HG02610 (cell line): Measurements from ENCODE around the gene SSBP2.
"Not testable (repeated sequence)": the region's sequence is repeated elsewhere in the genome, so short reads cannot be mapped to it uniquely, and the experiment has no call there.

Experiments
- ATAC-seq: cut with Tn5 transposase; IDR thresholded peaks from one replicate; pipeline ENCODE4 v1.9.1; 2021; ENCODE audit warnings: mild to moderate bottlenecking, moderate library complexity; ENCODE audit not compliant: unreplicated experiment

The SSBP2 gene

GRCh38 chr5:81740758-81741157 lies 10.1 kb downstream of the SSBP2 start:
- no peak for ATAC-seq

GRCh38 chr5:81739291-81739690 lies 11.6 kb downstream of the SSBP2 start:
- no peak for ATAC-seq

- ATAC-seq: no peak
Observed at GRCh38 chr5:81729276-81729675, 21.6 kb downstream of the SSBP2 start.

GRCh38 chr5:81728301-81728700 lies 22.6 kb downstream of the SSBP2 start:
- ATAC-seq: no peak

GRCh38 chr5:81726297-81726696 lies 24.6 kb downstream of the SSBP2 start:
- no peak for ATAC-seq

GRCh38 chr5:81724571-81724970 lies 26.3 kb downstream of the SSBP2 start:
- no peak for ATAC-seq

GRCh38 chr5:81724108-81724507 lies 26.8 kb downstream of the SSBP2 start:
- no peak for ATAC-seq

GRCh38 chr5:81721049-81721448 lies 29.8 kb downstream of the SSBP2 start:
- no peak for ATAC-seq

GRCh38 chr5:81719743-81720345 lies 31.1 kb downstream of the SSBP2 start:
- ATAC-seq: no peak

- ATAC-seq: no peak
Observed at GRCh38 chr5:81718300-81718699, 32.6 kb downstream of the SSBP2 start.

GRCh38 chr5:81717860-81718259 lies 33.0 kb downstream of the SSBP2 start:
- no peak for ATAC-seq

GRCh38 chr5:81717226-81717625 lies 33.7 kb downstream of the SSBP2 start:
- no peak for ATAC-seq

GRCh38 chr5:81714076-81714475 lies 36.8 kb downstream of the SSBP2 start:
- ATAC-seq: not testable (repeated sequence)

- ATAC-seq: no peak
Observed at GRCh38 chr5:81708889-81709288, 42.0 kb downstream of the SSBP2 start.

GRCh38 chr5:81703840-81704239 lies 47.1 kb downstream of the SSBP2 start:
- no peak for ATAC-seq

GRCh38 chr5:81700166-81700565 lies 50.7 kb downstream of the SSBP2 start:
- ATAC-seq: no peak

GRCh38 chr5:81698813-81699212 lies 52.1 kb downstream of the SSBP2 start:
- ATAC-seq: no peak

GRCh38 chr5:81696418-81697397 lies 54.2 kb downstream of the SSBP2 start:
- ATAC-seq: no peak

- no peak for ATAC-seq
Observed at GRCh38 chr5:81694726-81695125, 56.2 kb downstream of the SSBP2 start.

GRCh38 chr5:81688215-81688614 lies 62.7 kb downstream of the SSBP2 start:
- no peak for ATAC-seq

GRCh38 chr5:81687292-81687691 lies 63.6 kb downstream of the SSBP2 start:
- no peak for ATAC-seq

- no peak for ATAC-seq
Observed at GRCh38 chr5:81685471-81685870, 65.4 kb downstream of the SSBP2 start.
